ENCODE results near the gene SRBD1.

DNA sequence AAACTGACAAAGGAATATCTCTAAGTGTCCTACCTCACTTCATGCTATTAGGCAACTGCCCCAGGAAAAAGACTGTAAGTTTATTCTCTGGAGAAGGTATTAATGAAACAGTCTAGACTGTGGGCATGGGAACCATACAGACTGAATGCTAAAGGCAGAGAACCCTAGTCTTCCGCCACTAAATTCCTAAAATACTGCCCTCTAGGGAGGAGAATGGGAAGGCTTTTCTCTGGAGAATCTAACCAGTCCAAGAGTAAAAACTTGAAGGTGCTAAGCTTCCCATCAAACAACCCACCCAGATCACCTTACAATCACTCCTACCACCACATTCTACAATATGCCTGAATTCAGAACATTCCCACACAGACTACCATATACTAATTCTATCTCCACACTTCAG is 3.4 kb downstream of the SRBD1 start:
- TF ChIP-seq POLR2A (IDR thresholded peaks at IDR 0.05) = no peak
- TF ChIP-seq, protein P1, sequence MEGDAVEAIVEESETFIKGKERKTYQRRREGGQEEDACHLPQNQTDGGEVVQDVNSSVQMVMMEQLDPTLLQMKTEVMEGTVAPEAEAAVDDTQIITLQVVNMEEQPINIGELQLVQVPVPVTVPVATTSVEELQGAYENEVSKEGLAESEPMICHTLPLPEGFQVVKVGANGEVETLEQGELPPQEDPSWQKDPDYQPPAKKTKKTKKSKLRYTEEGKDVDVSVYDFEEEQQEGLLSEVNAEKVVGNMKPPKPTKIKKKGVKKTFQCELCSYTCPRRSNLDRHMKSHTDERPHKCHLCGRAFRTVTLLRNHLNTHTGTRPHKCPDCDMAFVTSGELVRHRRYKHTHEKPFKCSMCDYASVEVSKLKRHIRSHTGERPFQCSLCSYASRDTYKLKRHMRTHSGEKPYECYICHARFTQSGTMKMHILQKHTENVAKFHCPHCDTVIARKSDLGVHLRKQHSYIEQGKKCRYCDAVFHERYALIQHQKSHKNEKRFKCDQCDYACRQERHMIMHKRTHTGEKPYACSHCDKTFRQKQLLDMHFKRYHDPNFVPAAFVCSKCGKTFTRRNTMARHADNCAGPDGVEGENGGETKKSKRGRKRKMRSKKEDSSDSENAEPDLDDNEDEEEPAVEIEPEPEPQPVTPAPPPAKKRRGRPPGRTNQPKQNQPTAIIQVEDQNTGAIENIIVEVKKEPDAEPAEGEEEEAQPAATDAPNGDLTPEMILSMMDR (IDR thresholded peaks at IDR 0.05) = no peak
- no peak for TF ChIP-seq POLR2AphosphoS5 (IDR thresholded peaks at IDR 0.05)

Measured in breast epithelium (tissue), 3 donors.